Ovary (tissue), 9 donors: Measurements from ENCODE around the gene LDAH. TPM values are rescaled to one million over a fixed set of nuclear protein-coding genes. Genes with fewer than 3 reads are reported as not detected.

Source experiments
- DNase-seq, 5 donors: peaks; one replicate each; pipeline ENCODE4 v3.0.0-alpha.2; 2019 to 2020
- H3K27ac ChIP-seq, 2 donors: fragments of 200-600 bp; one replicate each; pipeline versions ENCODE4 v1.5.1 to v1.8.0; 2019 to 2022
- H3K27me3 ChIP-seq: fragments of 200-600 bp; one replicate; pipeline ENCODE4 v1.8.0; 2022
- H3K36me3 ChIP-seq: fragments of 200-600 bp; sonication (generic); one replicate; pipeline ENCODE4 v1.5.1; 2019
- H3K4me1 ChIP-seq: one replicate; pipeline ENCODE4 v1.8.1; 2013; ENCODE audit warnings: mild to moderate bottlenecking, moderate library complexity; ENCODE audit not compliant: insufficient read depth
- H3K4me3 ChIP-seq: fragments of 200-600 bp; sonication (generic); one replicate; pipeline ENCODE4 v1.5.1; 2017
- H3K9me3 ChIP-seq, 2 donors: fragments of 200-600 bp in 1 of 2; sonication (generic) in 1 of 2; one replicate each; pipeline versions ENCODE4 v1.5.1 to v1.8.1; 2013 to 2019; ENCODE audit warnings: mild to moderate bottlenecking in 1 of 2, moderate library complexity in 1 of 2
- CTCF ChIP-seq, 3 donors: fragments of 450-650 bp in 2 of 3; fragments of 200-600 bp in 1 of 3; IDR thresholded peaks; one replicate each; pipeline versions ENCODE4 v1.5.1 to v1.8.0; 2016 to 2022; ENCODE audit warnings: antibody characterized with exemption in 3 of 3, mild to moderate bottlenecking in 1 of 3
- EP300 ChIP-seq: sonication (generic); formaldehyde crosslinking; IDR thresholded peaks from one replicate; pipeline ENCODE4 v1.6.1; 2017; ENCODE audit warnings: antibody characterized with exemption
- POLR2A ChIP-seq: fragments of 450-650 bp; IDR thresholded peaks from one replicate; pipeline ENCODE4 v1.6.1; 2017; ENCODE audit warnings: antibody characterized with exemption, mild to moderate bottlenecking, moderate library complexity
- WGBS, 3 donors: extraction: QIAGEN DNeasy Blood & Tissue Kit in 1 of 3; methylation state at CpG; one replicate each; pipeline versions ENCODE4 v1.1.5 to v1.1.7; 2013 to 2017; 5-methylcytosine and 5-hydroxymethylcytosine counted together
- intact Hi-C, 4 donors: fragments of 100-400 bp; cut with DNase I; formaldehyde crosslinking; loops; one replicate each; pipeline versions ENCODE4 v1.11.0 to v1.15.1; 2022 to 2023
- polyA plus RNA-seq, 2 donors: library from polyadenylated mRNA; stranded (reverse); fragments of 200-250 nt in 1 of 2; fragments of 350-450 nt in 1 of 2; fragmentation: Illumina TruSeq in 1 of 2; extraction: RNeasy Lipid Tissue Mini Kit (QIAGEN cat#74804) in 1 of 2; gene quantifications; one replicate each; pipeline ENCODE4 v1.2.3, GENCODE V29; 2013 to 2014
- total RNA-seq, 7 donors: library from RNA; depleted of rRNA in 2 of 7; stranded (reverse); fragments of >200 nt in 2 of 7; fragmentation: NEBNext Ultra II Directional in 3 of 7; extraction: Animal tissue kit (Norgen Biotek cat#: 25700) in 3 of 7; gene quantifications; one replicate each; pipeline versions ENCODE4 v1.1.0 to v1.2.4, GENCODE V29; 2016 to 2023
- donor health status: DM: no; HTN: no; CAD: no; lungs with moderate emphysema.
- donor health status: DM: no; HTN: no; CAD: no.
- donor health status: Bipolar disorder and iron deficiency.
- donor health status: DM: yes; HTN: yes; CAD: no.
- donor health status: DM: no; HTN: no; CAD: no.
- donor health status: DM: yes; HTN: yes; CAD: no.

The LDAH gene
- total and polyA plus RNA-seq, 9 donors, result 4.0 to 21.0 (median 11.0) TPM

GRCh38 chr2:20682167-20682920 is 140.6 kb downstream of the LDAH start:
- intact Hi-C loops, result no loop called here
- Histone ChIP-seq H3K4me1 (no peaks in the 10 kb centered on the region), H3K9me3 (no peaks in the 10 kb centered on the region), H3K27ac (no peak overlapping the region), H3K36me3 (no peaks in the 10 kb centered on the region), H3K27me3 (no peaks in the 10 kb centered on the region), H3K4me3 (no peak overlapping the region)
- WGBS, 3 donors, result 68 to 70% (median 69%) methylated on average over 7 of the region's 7 CpGs
- TF ChIP-seq EP300 (no peak), CTCF (IDR thresholded peaks at IDR 0.05) (no peak), POLR2A (no peak)
- no peak for DNase-seq

GRCh38 chr2:20680744-20681375 is 142.0 kb downstream of the LDAH start:
- 83 to 87% (median 84%) methylated on average over 10 of the region's 10 CpGs for WGBS, 3 donors

GRCh38 chr2:20678780-20679179 is 144.1 kb downstream of the LDAH start:
- intact Hi-C loops, result no loop called here
- H3K4me3 ChIP-seq, result no peak overlapping the region
- no peak overlapping the region for H3K27ac ChIP-seq
- no peak for TF ChIP-seq EP300
- TF ChIP-seq POLR2A, result no peak
- no peak for TF ChIP-seq CTCF (IDR thresholded peaks at IDR 0.05)
- no peaks in the 10 kb centered on the region for H3K4me1 ChIP-seq
- no peaks in the 10 kb centered on the region for H3K27me3 ChIP-seq
- DNase-seq, result no peak
- H3K9me3 ChIP-seq, result no peaks in the 10 kb centered on the region
- 73 to 85% (median 85%) methylated on average over 2 of the region's 2 CpGs for WGBS, 3 donors
- H3K36me3 ChIP-seq, result no peaks in the 10 kb centered on the region

More at GRCh38 chr2:20680744-20681375, 142.0 kb downstream of the LDAH start:
- H3K4me1 ChIP-seq, result no peaks in the 10 kb centered on the region
- no peaks in the 10 kb centered on the region for H3K36me3 ChIP-seq
- no peaks in the 10 kb centered on the region for H3K27me3 ChIP-seq
- H3K27ac ChIP-seq, result no peak overlapping the region
- no peaks in the 10 kb centered on the region for H3K9me3 ChIP-seq
- no peak overlapping the region for H3K4me3 ChIP-seq
- intact Hi-C loops, result no loop called here
- TF ChIP-seq EP300 (no peak), CTCF (IDR thresholded peaks at IDR 0.05) (no peak), POLR2A (no peak)
- no peak for DNase-seq

GRCh38 chr2:20678086-20678395 is 144.9 kb downstream of the LDAH start:
- 63 to 85% (median 74%) methylated on average over 1 of the region's 1 CpG for WGBS, 3 donors
- Histone ChIP-seq H3K27me3 (no peaks in the 10 kb centered on the region), H3K9me3 (no peaks in the 10 kb centered on the region), H3K36me3 (no peaks in the 10 kb centered on the region), H3K4me3 (no peak overlapping the region), H3K27ac (no peak overlapping the region), H3K4me1 (no peaks in the 10 kb centered on the region)
- intact Hi-C loops, result no loop called here
- TF ChIP-seq POLR2A, result no peak
- no peak for TF ChIP-seq EP300
- TF ChIP-seq CTCF (IDR thresholded peaks at IDR 0.05), result no peak
- DNase-seq, result no peak
